Ovary (tissue), 9 donors: ENCODE results near the gene EIF4H. TPM values are rescaled to one million over a fixed set of nuclear protein-coding genes. Genes with fewer than 3 reads are reported as not detected.

Source experiments
- DNase-seq, 5 donors: peaks; one replicate each; pipeline ENCODE4 v3.0.0-alpha.2; 2019 to 2020
- H3K27ac ChIP-seq, 2 donors: fragments of 200-600 bp; one replicate each; pipeline versions ENCODE4 v1.5.1 to v1.8.0; 2019 to 2022
- H3K27me3 ChIP-seq: fragments of 200-600 bp; one replicate; pipeline ENCODE4 v1.8.0; 2022
- H3K36me3 ChIP-seq: fragments of 200-600 bp; sonication (generic); one replicate; pipeline ENCODE4 v1.5.1; 2019
- H3K4me1 ChIP-seq: one replicate; pipeline ENCODE4 v1.8.1; 2013; ENCODE audit warnings: mild to moderate bottlenecking, moderate library complexity; ENCODE audit not compliant: insufficient read depth
- H3K4me3 ChIP-seq: fragments of 200-600 bp; sonication (generic); one replicate; pipeline ENCODE4 v1.5.1; 2017
- H3K9me3 ChIP-seq, 2 donors: fragments of 200-600 bp in 1 of 2; sonication (generic) in 1 of 2; one replicate each; pipeline versions ENCODE4 v1.5.1 to v1.8.1; 2013 to 2019; ENCODE audit warnings: mild to moderate bottlenecking in 1 of 2, moderate library complexity in 1 of 2
- EP300 ChIP-seq: sonication (generic); formaldehyde crosslinking; IDR thresholded peaks from one replicate; pipeline ENCODE4 v1.6.1; 2017; ENCODE audit warnings: antibody characterized with exemption
- POLR2A ChIP-seq: fragments of 450-650 bp; IDR thresholded peaks from one replicate; pipeline ENCODE4 v1.6.1; 2017; ENCODE audit warnings: antibody characterized with exemption, mild to moderate bottlenecking, moderate library complexity
- WGBS, 3 donors: extraction: QIAGEN DNeasy Blood & Tissue Kit in 1 of 3; methylation state at CpG; one replicate each; pipeline versions ENCODE4 v1.1.5 to v1.1.7; 2013 to 2017; 5-methylcytosine and 5-hydroxymethylcytosine counted together
- intact Hi-C, 4 donors: fragments of 100-400 bp; cut with DNase I; formaldehyde crosslinking; loops; one replicate each; pipeline versions ENCODE4 v1.11.0 to v1.15.1; 2022 to 2023
- polyA plus RNA-seq, 2 donors: library from polyadenylated mRNA; stranded (reverse); fragments of 200-250 nt in 1 of 2; fragments of 350-450 nt in 1 of 2; fragmentation: Illumina TruSeq in 1 of 2; extraction: RNeasy Lipid Tissue Mini Kit (QIAGEN cat#74804) in 1 of 2; gene quantifications; one replicate each; pipeline ENCODE4 v1.2.3, GENCODE V29; 2013 to 2014
- total RNA-seq, 7 donors: library from RNA; depleted of rRNA in 2 of 7; stranded (reverse); fragments of >200 nt in 2 of 7; fragmentation: NEBNext Ultra II Directional in 3 of 7; extraction: Animal tissue kit (Norgen Biotek cat#: 25700) in 3 of 7; gene quantifications; one replicate each; pipeline versions ENCODE4 v1.1.0 to v1.2.4, GENCODE V29; 2016 to 2023
- TF ChIP-seq, protein P1 (sequence below), 3 donors: fragments of 450-650 bp in 2 of 3; fragments of 200-600 bp in 1 of 3; IDR thresholded peaks; one replicate each; pipeline versions ENCODE4 v1.5.1 to v1.8.0; 2016 to 2022; ENCODE audit warnings: antibody characterized with exemption in 3 of 3, mild to moderate bottlenecking in 1 of 3
- donor health status: DM: no; HTN: no; CAD: no; lungs with moderate emphysema.
- donor health status: DM: no; HTN: no; CAD: no.
- donor health status: Bipolar disorder and iron deficiency.
- donor health status: DM: yes; HTN: yes; CAD: no.
- donor health status: DM: no; HTN: no; CAD: no.
- donor health status: DM: yes; HTN: yes; CAD: no.

Gene EIF4H
- total and polyA plus RNA-seq, 9 donors = 151 to 301 (median 260) TPM

DNA sequence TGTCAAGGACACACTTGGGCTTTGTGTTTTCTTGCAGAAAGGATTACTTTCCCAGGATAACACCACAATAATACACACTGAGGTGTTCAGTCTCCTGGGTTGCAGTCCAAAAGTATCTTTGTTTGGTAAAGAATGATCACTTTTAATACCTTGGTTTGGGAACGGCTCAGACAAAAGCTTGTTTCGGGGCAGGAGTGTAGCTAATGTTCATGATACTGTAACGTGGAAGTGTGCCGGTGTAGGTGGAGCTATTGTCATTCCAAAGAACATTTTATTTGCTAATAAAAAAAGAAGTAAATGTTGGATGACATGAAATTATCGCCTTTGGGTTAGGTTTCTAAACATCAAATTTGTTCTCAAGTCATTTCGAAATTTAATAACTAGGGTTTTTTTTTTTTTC, 1.2 kb downstream of the EIF4H start:
- Histone ChIP-seq H3K4me1 (peaks cover 7% of the 10 kb centered on the region), H3K27ac (no peak overlapping the region), H3K4me3 (peak overlapping the region; percentile 67), H3K36me3 (no peaks in the 10 kb centered on the region), H3K9me3 (no peaks in the 10 kb centered on the region), H3K27me3 (no peaks in the 10 kb centered on the region)
- intact Hi-C loops = loop anchor here in 1 of 4 donors (10.0 kb wide), 2 partner anchors 91 to 311 kb away; partner anchors contain the start of genes LIMK1 and TMEM270
- 3 to 6% (median 4%) methylated on average over 6 of the region's 6 CpGs for WGBS, 3 donors
- DNase-seq = no peak
- no peak for TF ChIP-seq POLR2A
- TF ChIP-seq, protein P1, sequence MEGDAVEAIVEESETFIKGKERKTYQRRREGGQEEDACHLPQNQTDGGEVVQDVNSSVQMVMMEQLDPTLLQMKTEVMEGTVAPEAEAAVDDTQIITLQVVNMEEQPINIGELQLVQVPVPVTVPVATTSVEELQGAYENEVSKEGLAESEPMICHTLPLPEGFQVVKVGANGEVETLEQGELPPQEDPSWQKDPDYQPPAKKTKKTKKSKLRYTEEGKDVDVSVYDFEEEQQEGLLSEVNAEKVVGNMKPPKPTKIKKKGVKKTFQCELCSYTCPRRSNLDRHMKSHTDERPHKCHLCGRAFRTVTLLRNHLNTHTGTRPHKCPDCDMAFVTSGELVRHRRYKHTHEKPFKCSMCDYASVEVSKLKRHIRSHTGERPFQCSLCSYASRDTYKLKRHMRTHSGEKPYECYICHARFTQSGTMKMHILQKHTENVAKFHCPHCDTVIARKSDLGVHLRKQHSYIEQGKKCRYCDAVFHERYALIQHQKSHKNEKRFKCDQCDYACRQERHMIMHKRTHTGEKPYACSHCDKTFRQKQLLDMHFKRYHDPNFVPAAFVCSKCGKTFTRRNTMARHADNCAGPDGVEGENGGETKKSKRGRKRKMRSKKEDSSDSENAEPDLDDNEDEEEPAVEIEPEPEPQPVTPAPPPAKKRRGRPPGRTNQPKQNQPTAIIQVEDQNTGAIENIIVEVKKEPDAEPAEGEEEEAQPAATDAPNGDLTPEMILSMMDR (IDR thresholded peaks at IDR 0.05) = no peak
- TF ChIP-seq EP300 = no peak

DNA sequence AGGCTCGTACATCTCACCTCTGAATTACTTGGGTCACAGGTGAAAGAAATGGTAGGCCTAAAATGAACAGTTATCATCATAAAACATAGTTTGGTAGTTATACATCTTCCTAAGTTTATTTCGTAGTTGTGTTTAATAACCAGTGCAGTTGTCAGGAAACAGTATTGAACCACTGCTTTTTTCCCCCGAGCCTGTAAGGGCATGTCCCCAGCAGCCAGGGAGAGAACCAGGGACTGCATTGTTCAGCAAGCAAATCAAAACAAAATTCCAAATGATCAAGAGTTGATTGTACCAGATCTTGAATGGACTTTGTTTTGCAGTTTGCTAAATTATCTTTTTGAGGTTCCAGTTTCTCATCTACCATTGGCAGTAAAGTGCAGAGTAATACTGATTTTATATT, 2.4 kb downstream of the EIF4H start:
- Histone ChIP-seq H3K27ac (no peak overlapping the region), H3K27me3 (no peaks in the 10 kb centered on the region), H3K4me1 (peaks cover 11% of the 10 kb centered on the region), H3K4me3 (no peak overlapping the region), H3K36me3 (no peaks in the 10 kb centered on the region), H3K9me3 (no peaks in the 10 kb centered on the region)
- TF ChIP-seq POLR2A (no peak), EP300 (no peak)
- TF ChIP-seq, protein P1 (IDR thresholded peaks at IDR 0.05) = no peak
- no peak for DNase-seq
- intact Hi-C loops = loop anchor here in 1 of 4 donors (10.0 kb wide), 2 partner anchors 92 to 312 kb away; partner anchors contain the start of genes LIMK1 and TMEM270
- 34 to 49% (median 36%) methylated on average over 3 of the region's 3 CpGs for WGBS, 3 donors

- intact Hi-C loops = loop anchor here in 1 of 4 donors (10.0 kb wide), 2 partner anchors 94 to 314 kb away; partner anchors contain the start of genes LIMK1 and TMEM270
- 26 to 29% (median 29%) methylated on average over 9 of the region's 9 CpGs for WGBS, 3 donors
- peak in 1 of 5 donors; percentile 12 for DNase-seq
- no peak for TF ChIP-seq EP300
- no peak for TF ChIP-seq POLR2A
- TF ChIP-seq, protein P1 (IDR thresholded peaks at IDR 0.05) = no peak
- no peak overlapping the region for H3K4me3 ChIP-seq
- H3K36me3 ChIP-seq = no peaks in the 10 kb centered on the region
- H3K9me3 ChIP-seq = no peaks in the 10 kb centered on the region
- peaks cover 22% of the 10 kb centered on the region for H3K4me1 ChIP-seq
- H3K27me3 ChIP-seq = no peaks in the 10 kb centered on the region
- H3K27ac ChIP-seq = no peak overlapping the region
Observed at GRCh38 chr7:74178632-74179031, 4.5 kb downstream of the EIF4H start.

GRCh38 chr7:74179935-74180604, 5.9 kb downstream of the EIF4H start:
- WGBS, 3 donors = 46 to 63% (median 49%) methylated on average over 3 of the region's 3 CpGs
- intact Hi-C loops = loop anchor here in 1 of 4 donors (10.0 kb wide), 2 partner anchors 95 to 315 kb away; partner anchors contain the start of genes LIMK1 and TMEM270
- no peaks in the 10 kb centered on the region for H3K36me3 ChIP-seq
- H3K27ac ChIP-seq = no peak overlapping the region
- H3K4me3 ChIP-seq = no peak overlapping the region
- no peak for DNase-seq
- no peaks in the 10 kb centered on the region for H3K9me3 ChIP-seq
- H3K27me3 ChIP-seq = no peaks in the 10 kb centered on the region
- H3K4me1 ChIP-seq = peaks cover 33% of the 10 kb centered on the region
- TF ChIP-seq EP300 = no peak
- TF ChIP-seq, protein P1 (IDR thresholded peaks at IDR 0.05) = no peak
- TF ChIP-seq POLR2A = no peak
